ENCODE results near the gene TRIM44.

The TRIM44 gene

GRCh38 chr11:35779409-35779808 is 116.8 kb downstream of the TRIM44 start:
- no peak overlapping the region for H3K27ac ChIP-seq
- TF ChIP-seq ZFX (IDR thresholded peaks at IDR 0.05), result no peak
- TF ChIP-seq CTCF (conservative IDR thresholded peaks at IDR 0.05), result no peak

DNA sequence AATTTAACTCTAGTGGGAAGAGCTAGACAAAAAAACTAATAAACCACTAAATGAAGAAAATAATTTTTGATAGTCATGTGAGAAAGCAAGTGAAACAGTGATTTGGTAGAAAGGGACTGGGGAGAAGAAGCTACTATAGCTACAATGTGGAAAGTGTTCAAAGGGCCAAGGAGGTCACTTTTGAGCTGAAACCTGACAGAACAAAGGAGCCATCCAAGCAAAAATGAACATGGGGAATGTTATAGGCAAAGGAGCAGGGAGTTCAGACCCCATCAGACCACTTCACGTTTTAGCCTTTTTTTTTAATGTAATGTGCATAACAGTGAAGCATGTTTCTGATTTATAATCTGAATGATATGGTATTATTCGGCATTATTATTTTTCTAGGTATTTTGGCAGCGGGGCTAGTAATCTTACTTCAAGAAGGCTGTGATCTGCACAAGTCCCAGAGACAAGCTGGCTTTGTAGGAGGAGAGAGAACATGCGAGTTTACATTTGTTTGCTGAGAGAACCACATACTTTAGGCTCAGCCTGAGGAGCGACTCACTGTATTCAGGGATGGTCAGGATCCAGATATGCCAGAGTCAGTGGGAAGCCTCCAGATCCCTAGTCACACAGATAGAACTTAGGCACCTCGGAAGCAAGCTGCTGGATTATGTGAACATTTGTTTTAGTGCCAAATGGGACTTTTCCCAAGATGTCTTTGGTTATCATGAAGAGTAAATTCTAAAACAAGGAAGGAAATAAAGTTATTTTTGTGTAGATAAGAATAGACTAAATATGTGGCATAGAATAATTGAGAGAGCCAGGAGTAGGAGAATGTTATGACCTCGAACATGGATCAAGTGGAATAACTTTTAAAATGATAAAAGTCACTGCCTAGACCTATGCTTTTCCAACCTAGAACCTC is 118.6 kb downstream of the TRIM44 start:
- TF ChIP-seq CTCF (conservative IDR thresholded peaks at IDR 0.05) (no peak), ZFX (IDR thresholded peaks at IDR 0.05) (no peak)
- no peak overlapping the region for H3K27ac ChIP-seq

- no peak overlapping the region for H3K27ac ChIP-seq
Observed at GRCh38 chr11:35781861-35782470, 119.4 kb downstream of the TRIM44 start.

DNA sequence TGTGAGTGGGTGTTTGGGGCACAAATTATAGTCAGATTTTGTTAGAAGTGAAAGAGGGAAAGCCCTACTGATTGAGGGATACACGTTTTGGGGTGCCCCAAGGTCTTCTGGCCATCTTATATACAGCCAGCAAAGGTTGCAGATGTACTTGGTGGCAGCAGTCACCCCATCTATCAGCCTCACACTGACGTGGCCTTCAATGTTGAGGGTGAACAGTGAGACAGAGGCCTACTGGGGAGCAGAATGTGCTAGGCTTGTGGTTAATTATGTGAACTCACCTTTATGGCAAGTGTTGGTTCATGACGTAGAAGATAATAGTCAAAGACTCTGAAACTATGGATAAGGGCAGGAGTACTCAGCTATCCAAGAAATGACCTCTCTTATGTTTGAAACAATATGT is 121.2 kb downstream of the TRIM44 start:
- no peak for TF ChIP-seq CTCF (conservative IDR thresholded peaks at IDR 0.05)
- no peak for TF ChIP-seq ZFX (IDR thresholded peaks at IDR 0.05)
- no peak overlapping the region for H3K27ac ChIP-seq

More at GRCh38 chr11:35781861-35782470, 119.4 kb downstream of the TRIM44 start:
- TF ChIP-seq CTCF (conservative IDR thresholded peaks at IDR 0.05), result no peak
- no peak for TF ChIP-seq ZFX (IDR thresholded peaks at IDR 0.05)

- TF ChIP-seq ZFX (IDR thresholded peaks at IDR 0.05) (no peak), CTCF (conservative IDR thresholded peaks at IDR 0.05) (no peak)
- no peak overlapping the region for H3K27ac ChIP-seq
Observed at GRCh38 chr11:35784699-35785098, 122.1 kb downstream of the TRIM44 start.

GRCh38 chr11:35785287-35786167 is 123.0 kb downstream of the TRIM44 start:
- H3K27ac ChIP-seq, result no peak overlapping the region
- TF ChIP-seq CTCF (conservative IDR thresholded peaks at IDR 0.05) (no peak), ZFX (IDR thresholded peaks at IDR 0.05) (no peak)

Measured in C4-2B (cell line).